GM10266 (cell line): ENCODE measurements around the gene VANGL1.

Experiments used
- DNase-seq: peaks from one replicate; pipeline ENCODE4 v3.0.0; 2012; ENCODE audit errors: extremely low spot score
- CTCF ChIP-seq: IDR thresholded peaks from 2 replicates; pipeline ENCODE4 v1.5.1; 2012; ENCODE audit warnings: mild to moderate bottlenecking, low read depth; ENCODE audit not compliant: control insufficient read depth, insufficient read depth; ENCODE audit errors: missing control alignments

The VANGL1 gene

GRCh38 chr1:115685029-115685705 is 43.4 kb downstream of the VANGL1 start:
- TF ChIP-seq CTCF, result no peak
- DNase-seq, result no peak

- DNase-seq, result no peak
- no peak for TF ChIP-seq CTCF
Observed at GRCh38 chr1:115687744-115688143, 46.0 kb downstream of the VANGL1 start.

GRCh38 chr1:115690972-115691371 is 49.2 kb downstream of the VANGL1 start:
- no peak for TF ChIP-seq CTCF
- no peak for DNase-seq

- DNase-seq, result no peak
- TF ChIP-seq CTCF, result no peak
Observed at GRCh38 chr1:115692224-115692623, 50.5 kb downstream of the VANGL1 start.

- no peak for TF ChIP-seq CTCF
Observed at GRCh38 chr1:115694805-115695204, 53.0 kb downstream of the VANGL1 start.

GRCh38 chr1:115697619-115698018 is 55.8 kb downstream of the VANGL1 start:
- no peak for TF ChIP-seq CTCF
- no peak for DNase-seq

More at GRCh38 chr1:115694805-115695204, 53.0 kb downstream of the VANGL1 start:
- no peak for DNase-seq

GRCh38 chr1:115701090-115701489 is 59.3 kb downstream of the VANGL1 start:
- TF ChIP-seq CTCF, result no peak
- DNase-seq, result no peak
